Smooth muscle cell (in vitro differentiated cells): ENCODE results near the gene QRFPR. TPM values are rescaled to one million over a fixed set of nuclear protein-coding genes. Genes with fewer than 3 reads are reported as not detected.

ENCODE experiments used
- DNase-seq: peaks from one replicate; lab custom pipeline; 2025; ENCODE audit not compliant: unreplicated experiment; lab: John Stamatoyannopoulos, UW
- H2AFZ ChIP-seq: fragments of 200-600 bp; sonication (generic); 2 replicates; pipeline ENCODE4 v1.6.0; 2016; ENCODE audit warnings: antibody characterized with exemption, low read depth, mild to moderate bottlenecking
- H3F3A ChIP-seq: fragments of 200-600 bp; sonication (generic); 2 replicates; pipeline ENCODE4 v1.6.0; 2017; ENCODE audit warnings: antibody characterized with exemption, low read depth
- H3K27ac ChIP-seq: fragments of 200-600 bp; sonication (generic); 2 replicates; pipeline ENCODE4 v1.5.1; 2016; ENCODE audit warnings: low read depth, mild to moderate bottlenecking
- H3K27me3 ChIP-seq: fragments of 200-600 bp; sonication (generic); 2 replicates; pipeline ENCODE4 v1.6.1; 2016; ENCODE audit warnings: low read depth, mild to moderate bottlenecking
- H3K36me3 ChIP-seq: fragments of 200-600 bp; sonication (generic); 2 replicates; pipeline ENCODE4 v1.5.1; 2016; ENCODE audit warnings: low read depth
- H3K4me1 ChIP-seq: fragments of 200-600 bp; sonication (generic); 2 replicates; pipeline ENCODE4 v1.5.1; 2016; ENCODE audit warnings: low read depth
- H3K4me2 ChIP-seq: fragments of 200-600 bp; sonication (generic); 2 replicates; pipeline ENCODE4 v1.6.0; 2016; ENCODE audit warnings: mild to moderate bottlenecking
- H3K4me3 ChIP-seq: fragments of 200-600 bp; sonication (generic); 2 replicates; pipeline ENCODE4 v1.5.1; 2016; ENCODE audit warnings: mild to moderate bottlenecking
- H3K79me2 ChIP-seq: fragments of 200-600 bp; sonication (generic); 2 replicates; pipeline ENCODE4 v1.6.0; 2016; ENCODE audit warnings: low read depth, mild to moderate bottlenecking
- H3K9ac ChIP-seq: fragments of 200-600 bp; sonication (generic); 2 replicates; pipeline ENCODE4 v1.6.0; 2016; ENCODE audit warnings: low read depth
- H3K9me3 ChIP-seq: fragments of 200-600 bp; sonication (generic); replicated peaks from 2 replicates; pipeline ENCODE4 v1.5.1; 2016; ENCODE audit warnings: low read depth
- H4K20me1 ChIP-seq: fragments of 200-600 bp; sonication (generic); 2 replicates; pipeline ENCODE4 v1.6.0; 2016; ENCODE audit warnings: low read depth
- WGBS: methylation state at CpG from one replicate; pipeline ENCODE4 v1.1.7; 2016; ENCODE audit warnings: low lambda C conversion rate; 5-methylcytosine and 5-hydroxymethylcytosine counted together
- polyA plus RNA-seq: library from polyadenylated mRNA; unstranded; fragments of >200 nt; fragmentation: Nextera tagmentation; extraction: Ambion mirVana; gene quantifications from 2 replicates; pipeline ENCODE4 v1.2.1, GENCODE V29; 2016
- total RNA-seq: library from RNA; depleted of rRNA; stranded (reverse); fragments of >200 nt; gene quantifications from 2 replicates; pipeline ENCODE4 v1.2.3, GENCODE V29; 2014
- TF ChIP-seq, protein P1 (sequence below): fragments of 200-600 bp; sonication (generic); IDR thresholded peaks from 2 replicates; pipeline ENCODE4 v1.5.1; 2017; ENCODE audit warnings: borderline replicate concordance, mild to moderate bottlenecking, antibody characterized with exemption; ENCODE audit not compliant: insufficient read depth, poor library complexity, severe bottlenecking

QRFPR gene
- total and polyA plus RNA-seq, 2 experiments from 2014 or later: not detected

DNA sequence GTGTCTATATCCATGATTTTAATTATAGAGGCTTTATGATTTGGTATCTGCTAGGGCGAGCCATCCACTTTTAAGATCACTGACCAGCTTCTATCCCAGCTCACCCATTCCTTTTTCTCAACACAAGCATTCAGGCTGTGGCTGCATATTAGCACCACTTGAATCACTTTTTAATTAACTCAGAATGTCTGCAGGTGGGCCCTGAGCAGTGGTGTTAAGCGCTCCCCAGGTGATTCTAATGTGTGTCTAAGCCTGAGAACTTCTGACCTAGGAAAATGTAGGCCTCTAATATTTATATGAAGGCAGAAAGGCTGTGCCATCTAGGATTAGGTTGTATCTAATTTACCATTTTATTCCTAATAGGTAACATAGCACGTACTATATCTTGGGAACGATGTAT is 19.8 kb upstream of the QRFPR start:
- no peaks in the 10 kb centered on the region for H3F3A ChIP-seq
- H3K36me3 ChIP-seq: no peaks in the 10 kb centered on the region
- no peak overlapping the region for H3K27ac ChIP-seq
- no peaks in the 10 kb centered on the region for H3K9me3 ChIP-seq
- no peak overlapping the region for H3K4me3 ChIP-seq
- H3K79me2 ChIP-seq: no peaks in the 10 kb centered on the region
- no peaks in the 10 kb centered on the region for H3K4me1 ChIP-seq
- H3K9ac ChIP-seq: no peak overlapping the region
- H3K4me2 ChIP-seq: no peak overlapping the region
- no peaks in the 10 kb centered on the region for H3K27me3 ChIP-seq
- no peaks in the 10 kb centered on the region for H4K20me1 ChIP-seq
- WGBS: 96% methylated on average over 4 of the region's 4 CpGs
- DNase-seq: no peak
- TF ChIP-seq, protein P1, sequence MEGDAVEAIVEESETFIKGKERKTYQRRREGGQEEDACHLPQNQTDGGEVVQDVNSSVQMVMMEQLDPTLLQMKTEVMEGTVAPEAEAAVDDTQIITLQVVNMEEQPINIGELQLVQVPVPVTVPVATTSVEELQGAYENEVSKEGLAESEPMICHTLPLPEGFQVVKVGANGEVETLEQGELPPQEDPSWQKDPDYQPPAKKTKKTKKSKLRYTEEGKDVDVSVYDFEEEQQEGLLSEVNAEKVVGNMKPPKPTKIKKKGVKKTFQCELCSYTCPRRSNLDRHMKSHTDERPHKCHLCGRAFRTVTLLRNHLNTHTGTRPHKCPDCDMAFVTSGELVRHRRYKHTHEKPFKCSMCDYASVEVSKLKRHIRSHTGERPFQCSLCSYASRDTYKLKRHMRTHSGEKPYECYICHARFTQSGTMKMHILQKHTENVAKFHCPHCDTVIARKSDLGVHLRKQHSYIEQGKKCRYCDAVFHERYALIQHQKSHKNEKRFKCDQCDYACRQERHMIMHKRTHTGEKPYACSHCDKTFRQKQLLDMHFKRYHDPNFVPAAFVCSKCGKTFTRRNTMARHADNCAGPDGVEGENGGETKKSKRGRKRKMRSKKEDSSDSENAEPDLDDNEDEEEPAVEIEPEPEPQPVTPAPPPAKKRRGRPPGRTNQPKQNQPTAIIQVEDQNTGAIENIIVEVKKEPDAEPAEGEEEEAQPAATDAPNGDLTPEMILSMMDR: no peak
- no peak overlapping the region for H2AFZ ChIP-seq

GRCh38 chr4:121397941-121398601 is 17.3 kb upstream of the QRFPR start:
- Histone ChIP-seq H3K36me3 (no peaks in the 10 kb centered on the region), H3K27ac (no peak overlapping the region), H3F3A (no peaks in the 10 kb centered on the region), H4K20me1 (no peaks in the 10 kb centered on the region), H2AFZ (no peak overlapping the region), H3K9ac (no peak overlapping the region), H3K4me3 (no peak overlapping the region), H3K4me2 (no peak overlapping the region), H3K79me2 (no peaks in the 10 kb centered on the region), H3K27me3 (no peaks in the 10 kb centered on the region), H3K4me1 (no peaks in the 10 kb centered on the region), H3K9me3 (no peaks in the 10 kb centered on the region)
- 94% methylated on average over 1 of the region's 1 CpG for WGBS
- no peak for DNase-seq
- TF ChIP-seq, protein P1: no peak

DNA sequence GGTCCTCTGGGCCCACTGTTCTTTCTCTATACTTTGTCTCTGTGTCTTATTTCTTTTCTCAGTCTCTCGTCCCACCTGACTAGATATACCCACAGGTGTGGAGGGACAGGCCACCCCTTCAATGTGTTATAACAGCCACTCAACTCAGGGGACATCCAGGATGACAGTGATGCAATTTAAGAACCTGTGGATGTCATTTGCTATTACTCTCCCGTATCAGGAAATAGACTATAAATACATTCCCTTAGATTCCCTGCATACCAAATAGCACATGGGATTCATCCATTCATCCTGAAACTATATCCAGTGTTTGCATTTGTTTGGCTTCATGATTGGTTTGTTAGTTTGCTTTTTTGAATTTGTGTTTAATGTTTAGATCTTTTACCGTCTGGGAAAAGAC is 16.6 kb upstream of the QRFPR start:
- no peaks in the 10 kb centered on the region for H3F3A ChIP-seq
- TF ChIP-seq, protein P1: no peak
- H3K4me2 ChIP-seq: no peak overlapping the region
- WGBS: 83% methylated on average over 3 of the region's 3 CpGs
- H3K36me3 ChIP-seq: no peaks in the 10 kb centered on the region
- no peaks in the 10 kb centered on the region for H4K20me1 ChIP-seq
- no peaks in the 10 kb centered on the region for H3K9me3 ChIP-seq
- no peak overlapping the region for H3K4me3 ChIP-seq
- H3K27me3 ChIP-seq: no peaks in the 10 kb centered on the region
- H3K4me1 ChIP-seq: no peaks in the 10 kb centered on the region
- H3K27ac ChIP-seq: no peak overlapping the region
- no peak overlapping the region for H2AFZ ChIP-seq
- H3K9ac ChIP-seq: no peak overlapping the region
- H3K79me2 ChIP-seq: no peaks in the 10 kb centered on the region
- DNase-seq: no peak
